Skin epidermis (tissue), 12 donors: ENCODE data around the gene HINT3.
A peak's percentile ranks its signal among the peaks of the same experiment; 100 is the strongest.
"Not testable (repeated sequence)": the region's sequence is repeated elsewhere in the genome, so short reads cannot be mapped to it uniquely, and the experiment has no call there.

Source experiments
- H3K27ac ChIP-seq, 21 experiments: fragments of 200-600 bp; sonication (generic) in 11 of 21; one replicate each; pipeline ENCODE4 v1.5.0; 2020; ENCODE audit warnings: mild to moderate bottlenecking in 3 of 21, inconsistent platforms in 2 of 21, moderate library complexity in 2 of 21
- H3K4me3 ChIP-seq, 7 experiments: fragments of 200-600 bp; sonication (generic) in 2 of 7; one replicate each; pipeline ENCODE4 v1.5.0; 2020; ENCODE audit warnings: inconsistent platforms in 2 of 7, mild to moderate bottlenecking in 2 of 7, moderate library complexity in 1 of 7

HINT3 gene

DNA sequence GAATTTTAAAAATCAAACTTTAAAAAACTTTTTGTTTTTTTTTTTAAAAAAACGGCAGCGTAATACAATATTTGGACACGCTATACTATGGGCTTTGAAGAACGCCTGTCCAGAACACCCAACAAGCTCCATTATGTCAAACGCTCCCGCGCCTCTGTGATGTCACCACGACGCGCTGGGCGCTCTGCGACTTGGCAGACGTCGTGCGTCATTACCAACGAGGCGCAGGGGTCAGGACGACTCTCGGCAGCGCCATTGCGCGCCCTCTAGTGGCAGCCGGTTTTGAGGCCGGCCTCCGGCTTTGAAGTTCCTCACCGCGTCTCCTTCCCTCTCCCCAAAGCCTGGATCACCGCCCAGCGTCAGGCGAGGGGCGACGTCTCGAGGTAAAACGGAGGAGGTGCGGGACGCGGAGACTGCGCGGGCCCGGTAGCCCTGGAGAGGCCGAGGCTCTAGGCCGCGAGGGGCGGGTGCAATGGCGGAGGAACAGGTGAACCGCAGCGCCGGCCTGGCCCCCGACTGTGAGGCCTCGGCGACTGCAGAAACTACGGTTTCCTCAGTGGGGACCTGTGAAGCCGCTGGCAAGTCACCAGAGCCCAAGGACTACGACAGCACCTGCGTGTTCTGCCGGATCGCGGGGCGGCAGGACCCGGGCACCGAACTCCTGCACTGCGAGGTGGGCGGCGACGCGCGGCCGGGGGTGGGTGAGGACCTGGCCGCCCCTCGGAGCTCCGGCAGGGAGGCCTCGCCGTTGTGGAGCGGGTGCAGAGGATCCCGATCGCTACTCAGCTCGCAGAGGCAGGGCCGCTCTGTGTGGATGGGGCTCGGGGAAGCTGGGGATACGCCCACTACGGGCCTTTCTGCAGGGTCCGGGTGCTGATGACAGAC lies at the start of gene HINT3:
HINT3 (plus strand) TSS at position 265 of the 885 bp plus-strand sequence; CDS start at position 473, 208 bp downstream.
- Histone ChIP-seq H3K4me3 (peak within 1 kb of the TSS; percentile 54 to 95 (median 78)), H3K27ac (peak within 1 kb of the TSS; percentile 64 to 100 (median 96))

DNA sequence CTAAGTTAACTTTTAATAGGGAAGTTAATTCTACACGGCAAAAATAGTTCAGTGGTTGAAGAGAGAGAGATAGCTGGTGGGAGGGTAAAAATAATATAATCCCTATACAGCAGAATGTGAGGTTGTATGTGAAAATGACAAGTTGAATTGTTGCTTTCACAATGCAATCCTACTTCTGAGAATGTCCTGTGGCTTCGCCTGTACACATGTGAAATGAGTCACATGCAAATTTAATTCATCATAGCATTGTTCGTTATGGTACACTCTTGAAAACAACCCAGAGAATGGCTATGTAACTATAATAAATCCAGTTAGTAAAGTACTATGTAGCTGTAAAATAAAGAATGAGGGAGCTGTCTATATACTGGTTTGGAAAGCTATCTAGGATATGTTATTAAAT lies 46.0 kb upstream of the HINT3 start:
- Histone ChIP-seq H3K4me3 (no peak overlapping the region), H3K27ac (peak overlapping the region in 4 of 21 experiments; percentile 8 to 41 (median 20))

DNA sequence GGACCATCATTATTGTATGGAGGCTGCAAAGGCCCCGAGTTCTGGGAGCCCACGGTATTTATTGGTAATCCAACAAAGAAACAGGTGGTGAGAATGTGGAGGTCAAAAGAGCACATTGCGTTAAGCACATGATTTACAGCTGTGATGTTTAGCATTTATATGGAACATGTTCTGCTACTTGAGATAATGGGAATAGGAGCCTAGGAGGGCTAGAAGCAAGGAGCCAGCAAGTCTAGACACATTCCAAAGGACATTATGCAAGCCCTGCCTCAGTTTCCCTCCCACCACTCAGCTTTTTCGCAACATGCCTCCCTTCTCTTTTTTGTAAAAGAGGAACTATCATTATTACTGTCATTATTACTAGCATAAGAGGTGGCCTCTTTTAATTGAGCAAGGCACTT lies 45.5 kb upstream of the HINT3 start:
- H3K27ac ChIP-seq, H3K4me3 ChIP-seq: not testable (repeated sequence)

DNA sequence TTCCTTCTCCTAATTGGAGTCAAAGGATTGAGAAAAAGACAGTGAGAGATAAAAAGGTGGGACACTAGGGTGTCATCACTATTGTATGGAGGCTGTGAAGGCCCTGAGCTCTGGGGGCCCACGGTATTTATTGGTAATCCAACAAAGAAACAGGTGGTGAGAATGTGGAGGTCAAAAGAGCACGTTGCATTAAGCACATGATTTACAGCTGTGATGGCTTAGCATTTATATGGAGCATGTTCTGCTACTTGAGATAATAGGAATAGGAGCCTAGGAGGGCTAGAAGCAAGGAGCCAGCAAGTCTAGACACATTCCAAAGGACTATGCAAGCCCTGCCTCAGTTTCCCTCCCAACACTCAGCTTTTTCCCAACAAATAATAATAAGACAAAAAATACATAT lies 44.1 kb upstream of the HINT3 start:
- H3K4me3 ChIP-seq, H3K27ac ChIP-seq: not testable (repeated sequence)

DNA sequence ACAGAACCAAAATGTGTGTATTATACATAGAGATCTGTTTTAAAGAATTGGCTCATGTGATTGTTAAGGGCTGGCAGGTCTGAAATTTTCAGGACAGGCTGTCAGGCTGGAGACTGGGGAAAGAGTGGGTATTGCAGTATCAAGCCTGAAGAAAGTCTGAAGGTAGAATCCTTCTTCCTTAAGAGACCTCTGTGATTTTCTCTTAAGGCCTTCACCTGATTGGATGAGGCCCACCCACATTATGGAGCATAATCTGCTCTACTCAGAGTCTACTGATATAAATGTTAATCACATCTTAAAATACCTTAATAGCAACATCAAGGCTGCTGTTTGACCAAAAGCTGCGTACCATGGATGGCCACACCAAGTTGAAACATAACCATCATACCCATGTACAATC lies 43.4 kb upstream of the HINT3 start:
- Histone ChIP-seq H3K4me3 (no peak overlapping the region), H3K27ac (peak overlapping the region in 7 of 21 experiments; percentile 6 to 78 (median 30))

DNA sequence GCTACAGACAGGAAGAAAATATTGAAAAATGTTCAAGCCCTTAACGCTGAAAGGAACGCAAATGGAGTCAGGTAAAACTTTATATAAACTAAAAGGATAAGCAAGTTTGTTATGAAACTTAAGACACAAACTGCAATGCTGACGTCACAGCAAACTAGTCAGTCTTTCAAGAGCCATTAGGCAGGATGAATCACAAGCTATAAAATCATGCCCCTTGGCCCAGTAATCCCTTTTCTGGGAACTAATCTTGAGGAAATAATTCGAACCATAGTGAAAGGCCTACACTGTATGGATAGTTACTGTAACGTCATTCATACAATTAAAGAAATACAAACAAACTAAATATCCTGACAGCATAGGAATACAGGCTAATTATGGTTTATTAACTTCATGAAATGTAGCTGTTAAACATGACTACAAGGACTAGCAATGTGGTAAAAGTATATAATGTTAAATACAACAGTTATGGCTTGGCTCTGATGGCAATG lies 42.7 kb upstream of the HINT3 start:
- Histone ChIP-seq H3K4me3 (no peak overlapping the region), H3K27ac (peak overlapping the region in 8 of 21 experiments; percentile 3 to 75 (median 40))

DNA sequence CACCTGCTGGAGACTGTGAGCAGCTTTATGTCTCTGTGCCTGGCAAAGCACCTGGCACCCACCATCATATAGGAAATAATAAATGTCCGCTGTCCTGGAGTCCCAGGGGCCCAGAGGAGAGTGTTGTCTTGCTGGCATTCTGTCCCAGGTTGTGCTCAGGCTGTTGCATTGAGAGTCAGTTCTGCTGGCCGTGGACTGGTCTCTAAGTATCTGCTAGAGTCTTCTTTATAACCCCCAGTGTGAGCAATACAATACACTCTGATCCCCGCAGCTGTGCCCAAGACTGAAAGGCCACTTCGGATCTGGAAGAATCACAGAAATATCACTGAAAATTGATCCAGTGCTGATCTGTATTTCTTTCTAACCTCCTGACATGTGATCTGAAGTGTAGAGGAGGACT lies 38.3 kb upstream of the HINT3 start:
- peak overlapping the region in 1 of 7 experiments; percentile 40 for H3K4me3 ChIP-seq
- peak overlapping the region in 20 of 21 experiments; percentile 2 to 85 (median 70) for H3K27ac ChIP-seq

DNA sequence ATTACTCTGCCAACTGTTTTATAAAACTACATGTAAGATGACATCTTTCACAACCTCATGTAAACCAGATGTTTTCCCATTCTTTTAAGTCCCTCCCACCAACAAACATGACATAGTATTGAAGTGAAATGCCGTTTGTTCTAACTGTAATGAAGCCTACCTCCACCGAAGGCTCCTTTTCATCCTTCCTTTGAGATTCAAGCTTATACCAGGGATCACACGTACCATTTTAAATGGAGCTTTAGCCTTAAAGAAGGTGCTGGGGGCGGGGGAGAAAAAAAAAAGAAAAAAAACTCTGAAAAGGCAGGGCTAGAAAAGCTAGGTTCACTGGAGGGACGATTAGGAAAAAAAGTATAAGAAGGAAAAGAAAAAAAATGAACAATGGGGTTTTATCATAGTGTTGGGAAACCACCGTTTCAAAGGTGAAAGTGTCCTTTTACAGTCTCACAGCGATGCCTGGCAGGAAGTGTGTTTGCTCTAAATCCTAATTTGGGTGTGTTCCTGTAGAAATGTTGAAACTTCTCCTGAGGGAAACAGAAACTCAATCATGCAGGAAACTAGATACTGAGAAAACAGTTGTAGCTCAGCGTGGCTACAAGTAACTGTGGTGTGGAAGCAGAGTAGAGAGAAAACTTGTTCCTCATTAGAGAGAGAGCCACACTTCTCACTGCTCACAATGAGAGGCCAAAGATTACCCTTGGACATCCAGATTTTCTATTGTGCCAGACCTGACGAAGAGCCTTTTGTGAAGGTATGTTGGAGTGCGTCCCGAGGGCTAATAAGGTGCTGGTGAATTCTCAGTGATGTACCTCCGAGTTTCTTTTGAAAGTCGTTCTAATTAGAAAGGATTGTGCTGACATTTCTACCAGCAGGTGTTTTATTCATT lies 37.6 kb upstream of the HINT3 start:
- H3K27ac ChIP-seq: peak overlapping the region in 20 of 21 experiments; percentile 14 to 85 (median 70)
- H3K4me3 ChIP-seq: peak overlapping the region; percentile 3 to 40 (median 15)

DNA sequence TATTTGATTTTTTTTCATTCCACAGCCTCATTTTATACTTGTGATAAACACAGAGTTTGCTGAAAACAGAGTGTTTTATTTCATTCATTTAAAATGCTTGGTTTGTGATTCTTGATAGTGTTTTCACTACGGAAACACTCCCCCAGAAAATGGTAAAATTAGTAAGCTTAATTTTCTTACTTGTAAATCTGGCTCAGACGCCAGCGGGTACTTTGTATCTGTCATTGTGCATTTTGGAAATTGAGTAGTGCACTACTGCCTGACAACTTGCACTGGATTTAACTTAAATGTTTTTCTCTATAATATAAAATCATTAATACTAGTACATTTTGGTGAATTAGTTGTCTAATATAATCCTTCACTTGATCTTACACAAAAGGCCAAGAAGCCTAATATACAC lies 37.0 kb upstream of the HINT3 start:
- Histone ChIP-seq H3K27ac (peak overlapping the region in 19 of 21 experiments; percentile 23 to 85 (median 70)), H3K4me3 (peak overlapping the region; percentile 3 to 40 (median 15))

DNA sequence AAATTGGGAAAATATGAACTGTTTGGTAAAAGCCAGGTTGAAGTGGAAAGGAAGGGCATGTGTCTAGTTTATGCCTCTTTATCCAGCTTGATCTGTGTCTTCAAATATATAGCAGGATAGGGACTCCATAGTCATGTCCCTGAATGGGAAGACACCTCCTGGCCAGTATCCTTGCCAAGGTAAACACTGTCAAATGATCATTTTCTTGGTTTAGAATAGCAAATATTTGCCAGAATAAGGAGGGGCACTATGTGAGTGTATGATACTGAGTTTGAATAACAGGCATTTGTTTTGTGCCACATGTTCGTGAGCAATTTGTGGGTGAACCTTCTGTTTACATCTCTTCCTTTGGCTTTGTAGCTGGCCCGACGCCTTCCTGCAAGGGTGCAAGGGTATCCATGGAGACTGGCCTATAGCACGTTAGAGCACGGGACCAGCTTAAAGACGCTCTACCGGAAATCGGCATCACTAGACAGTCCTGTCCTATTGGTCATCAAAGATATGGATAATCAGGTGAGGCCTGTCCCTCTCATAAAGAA lies 34.2 kb upstream of the HINT3 start:
- Histone ChIP-seq H3K27ac (peak overlapping the region in 2 of 21 experiments; percentile 2 to 58), H3K4me3 (peak overlapping the region in 1 of 7 experiments; percentile 6)

DNA sequence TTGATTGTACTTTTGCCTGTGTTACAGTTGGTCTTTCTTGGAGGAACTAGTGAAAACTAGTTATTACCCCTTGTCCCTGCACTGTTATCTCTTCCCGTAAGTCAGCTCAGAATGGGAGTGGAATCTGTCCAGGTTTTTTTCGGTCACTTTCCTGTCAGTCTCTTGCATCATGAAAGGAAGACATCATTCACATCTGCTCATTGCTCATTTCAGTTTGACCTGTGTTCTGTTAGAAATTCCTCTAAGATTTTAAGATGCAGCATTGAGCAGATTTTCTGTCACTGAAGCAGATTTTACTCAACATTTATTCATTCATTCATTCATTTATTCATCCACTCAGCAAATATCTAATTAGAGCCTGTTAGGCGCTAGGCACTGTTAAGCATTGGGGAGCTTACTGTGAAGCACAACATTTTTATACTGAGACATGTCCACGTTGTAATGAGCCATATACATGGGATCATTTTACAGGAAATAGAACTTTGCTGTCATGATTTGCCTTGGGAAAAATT lies 33.1 kb upstream of the HINT3 start:
- H3K27ac ChIP-seq: peak overlapping the region in 4 of 21 experiments; percentile 10 to 58 (median 13)
- H3K4me3 ChIP-seq: no peak overlapping the region

DNA sequence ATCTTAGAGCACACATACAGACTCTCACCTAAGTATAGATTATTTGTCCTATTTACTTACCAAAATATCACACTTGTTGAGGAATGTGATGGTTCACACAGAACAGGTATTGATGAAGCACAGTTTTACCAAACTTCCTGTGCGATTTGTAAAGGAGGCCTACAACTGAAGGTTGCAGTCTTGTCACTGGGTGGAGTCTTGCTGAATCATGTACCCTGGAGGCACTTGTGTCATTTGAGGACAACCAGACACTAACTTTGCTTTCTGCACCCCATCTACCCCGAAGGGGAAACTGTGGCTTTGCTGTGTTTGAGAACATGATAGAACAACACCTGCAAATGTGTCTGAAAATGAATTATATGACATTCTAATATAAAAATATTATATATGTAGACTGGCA lies 32.4 kb upstream of the HINT3 start:
- peak overlapping the region in 7 of 21 experiments; percentile 6 to 63 (median 58) for H3K27ac ChIP-seq

DNA sequence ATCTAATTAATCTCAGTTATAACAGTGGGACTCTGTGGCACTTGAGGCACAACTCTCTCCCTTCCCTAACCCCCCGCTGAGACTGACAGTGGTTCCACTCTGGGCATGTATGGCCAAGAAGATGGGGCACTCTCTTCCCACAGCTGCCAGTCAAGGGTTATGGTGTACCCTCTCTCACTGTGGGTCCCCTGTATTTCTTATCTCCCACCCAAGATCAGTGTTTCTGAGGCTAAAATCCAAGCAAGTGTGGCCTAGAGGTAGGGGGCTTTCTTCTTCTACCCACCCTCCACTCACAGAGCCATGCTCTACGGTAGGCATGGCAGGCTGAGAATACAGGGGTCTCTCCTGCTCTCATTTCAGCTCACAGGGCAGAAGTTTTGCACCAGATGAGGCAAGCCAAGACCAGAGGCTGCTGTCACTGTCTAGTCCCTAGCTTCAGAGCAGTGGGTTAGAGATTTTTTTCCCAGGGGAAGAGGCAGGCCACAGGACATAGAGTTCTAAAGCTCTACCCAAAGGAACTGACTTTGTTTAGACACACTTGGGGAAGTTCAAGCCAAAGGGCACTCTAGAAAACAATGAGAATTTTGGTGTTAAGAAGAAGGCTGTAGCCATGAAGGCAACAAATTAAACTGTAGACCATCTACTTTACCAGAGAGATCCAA lies 31.7 kb upstream of the HINT3 start:
- peak overlapping the region in 14 of 21 experiments; percentile 6 to 70 (median 57) for H3K27ac ChIP-seq
- no peak overlapping the region for H3K4me3 ChIP-seq

More for the DNA sequence above, 32.4 kb upstream of the HINT3 start:
- H3K4me3 ChIP-seq: no peak overlapping the region

DNA sequence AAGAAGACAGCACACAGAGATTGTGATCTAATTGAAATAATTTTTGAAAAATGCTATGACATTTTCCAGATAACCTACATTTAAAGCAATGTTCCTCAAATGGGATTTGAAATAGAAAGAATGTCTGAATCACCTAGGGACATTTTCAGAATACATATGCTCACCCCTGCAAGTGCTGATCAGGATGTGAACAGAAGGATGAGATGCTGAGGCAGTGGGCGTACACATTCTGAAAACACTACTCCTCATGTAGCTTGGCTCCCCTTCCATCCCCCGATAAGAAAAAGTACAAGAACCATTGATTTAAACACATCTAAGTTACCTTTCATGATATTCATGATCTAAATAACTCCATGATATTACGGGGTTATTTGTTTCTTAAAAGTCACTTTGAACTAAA lies 29.9 kb upstream of the HINT3 start:
- Histone ChIP-seq H3K27ac (no peak overlapping the region), H3K4me3 (no peak overlapping the region)

DNA sequence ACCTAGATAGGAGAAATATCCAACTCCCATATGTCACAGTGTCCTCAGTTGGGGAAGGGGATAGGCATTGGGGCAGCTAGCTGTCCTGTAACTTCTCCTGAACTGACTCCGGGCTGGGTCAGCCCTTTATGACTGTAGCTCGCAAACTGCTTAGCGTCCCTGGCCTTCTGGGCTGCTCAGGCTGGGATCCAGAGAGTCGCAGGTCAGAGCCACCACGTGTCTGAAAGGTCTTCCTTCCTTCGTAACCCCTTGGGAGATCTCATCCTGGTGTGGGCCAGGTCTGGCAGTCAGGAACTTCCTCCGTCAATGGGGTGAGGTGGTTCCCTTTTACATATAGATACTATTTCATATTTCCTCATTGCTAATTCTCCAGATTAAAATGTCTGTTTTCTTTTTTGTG lies 28.8 kb upstream of the HINT3 start:
- Histone ChIP-seq H3K4me3 (no peak overlapping the region), H3K27ac (peak overlapping the region in 2 of 21 experiments; percentile 4 to 11)

DNA sequence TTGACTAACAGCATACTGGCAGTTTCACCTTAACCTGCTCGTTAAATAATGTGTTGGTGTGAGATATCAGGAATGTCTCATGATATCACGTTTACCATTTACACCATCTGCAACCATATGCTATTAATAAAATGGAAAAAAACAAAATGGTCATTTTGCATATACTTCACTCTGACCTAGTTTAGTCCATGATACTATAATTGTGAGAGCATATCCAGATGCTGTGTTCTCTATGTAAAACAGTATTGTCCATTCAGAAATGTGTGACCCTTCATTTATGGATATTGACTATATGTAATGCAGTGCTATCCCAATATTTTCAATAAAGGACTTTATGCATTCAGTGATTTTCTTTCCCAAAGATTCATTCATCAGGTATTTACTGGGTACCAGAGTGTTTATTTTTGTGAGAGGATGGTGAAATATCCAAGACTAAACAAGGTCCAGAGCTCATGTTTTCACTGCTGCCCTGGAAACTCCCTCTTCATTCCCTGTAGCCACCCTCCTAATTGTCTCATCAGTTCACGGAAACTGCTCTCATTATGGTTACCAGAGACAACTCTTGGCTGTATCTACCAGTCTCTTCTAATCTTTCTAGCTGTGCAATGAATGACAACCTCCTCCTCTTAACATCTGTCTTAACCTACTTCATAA lies 25.7 kb upstream of the HINT3 start:
- no peak overlapping the region for H3K4me3 ChIP-seq

DNA sequence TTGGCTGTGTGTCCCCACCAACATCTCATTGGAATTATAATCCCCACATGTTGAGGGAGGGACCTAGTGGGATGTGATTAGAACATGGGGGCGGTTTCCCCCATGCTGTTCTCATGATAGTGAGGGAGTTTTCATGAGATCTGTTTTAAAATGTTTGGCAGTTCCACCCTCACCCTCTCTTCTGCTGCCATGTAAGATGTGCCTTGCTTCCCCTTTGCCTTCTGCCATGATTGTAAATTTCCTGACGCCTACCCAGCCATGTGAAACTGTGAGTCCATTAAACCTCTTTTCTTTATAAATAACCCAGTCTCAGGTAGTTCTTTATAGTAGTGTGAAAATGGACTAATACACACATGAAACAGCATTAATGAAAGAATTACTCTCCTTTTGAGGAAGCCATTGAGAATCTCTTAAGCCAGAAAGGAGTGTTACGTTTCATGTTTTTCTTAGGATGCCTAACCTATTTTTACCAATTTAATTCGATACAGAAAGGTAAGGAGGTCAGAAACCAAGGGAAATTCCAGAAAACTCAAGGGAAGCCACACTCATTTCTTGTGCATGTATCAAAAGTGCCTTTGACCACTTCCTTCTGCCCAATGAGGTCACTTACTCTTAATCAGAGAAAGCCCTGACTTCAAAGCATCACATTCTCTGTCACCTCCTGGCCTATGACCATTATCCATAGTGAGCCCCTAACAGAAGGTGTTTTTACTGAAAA lies 24.7 kb upstream of the HINT3 start:
- Histone ChIP-seq H3K4me3 (no peak overlapping the region), H3K27ac (peak overlapping the region in 3 of 21 experiments; percentile 14 to 19 (median 15))

More for the DNA sequence above, 25.7 kb upstream of the HINT3 start:
- no peak overlapping the region for H3K27ac ChIP-seq

DNA sequence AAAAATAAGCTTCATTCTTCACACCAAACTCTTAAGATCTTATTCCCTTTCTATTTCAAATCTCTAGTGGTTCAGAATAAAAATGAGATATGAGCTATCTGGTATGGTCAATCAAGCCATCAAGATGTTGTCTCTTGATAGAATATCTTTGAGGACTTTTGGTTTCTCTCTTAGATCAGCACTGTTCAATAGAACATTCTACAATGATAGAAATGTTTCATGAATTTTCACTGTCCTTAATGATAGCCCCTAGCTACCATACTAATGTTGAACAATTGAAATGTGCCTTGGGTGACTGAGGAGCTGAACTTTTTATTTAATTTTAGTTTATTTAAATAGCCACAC lies 24.1 kb upstream of the HINT3 start:
- no peak overlapping the region for H3K27ac ChIP-seq
- no peak overlapping the region for H3K4me3 ChIP-seq
